ENCODE results near the gene EPB41L2. TPM values are rescaled to one million over a fixed set of nuclear protein-coding genes. Genes with fewer than 3 reads are reported as not detected.

EPB41L2 gene
- total RNA-seq, 4 donors from 2014 or later, result 58.8 to 105 (median 81.3) TPM

GRCh38 chr6:131004936-131005335 is 58.1 kb downstream of the EPB41L2 start:
- intact Hi-C loops (cut with DNase I), result no loop called here
- TF ChIP-seq POLR2A (IDR thresholded peaks at IDR 0.05), result no peak
- TF ChIP-seq, protein P1, sequence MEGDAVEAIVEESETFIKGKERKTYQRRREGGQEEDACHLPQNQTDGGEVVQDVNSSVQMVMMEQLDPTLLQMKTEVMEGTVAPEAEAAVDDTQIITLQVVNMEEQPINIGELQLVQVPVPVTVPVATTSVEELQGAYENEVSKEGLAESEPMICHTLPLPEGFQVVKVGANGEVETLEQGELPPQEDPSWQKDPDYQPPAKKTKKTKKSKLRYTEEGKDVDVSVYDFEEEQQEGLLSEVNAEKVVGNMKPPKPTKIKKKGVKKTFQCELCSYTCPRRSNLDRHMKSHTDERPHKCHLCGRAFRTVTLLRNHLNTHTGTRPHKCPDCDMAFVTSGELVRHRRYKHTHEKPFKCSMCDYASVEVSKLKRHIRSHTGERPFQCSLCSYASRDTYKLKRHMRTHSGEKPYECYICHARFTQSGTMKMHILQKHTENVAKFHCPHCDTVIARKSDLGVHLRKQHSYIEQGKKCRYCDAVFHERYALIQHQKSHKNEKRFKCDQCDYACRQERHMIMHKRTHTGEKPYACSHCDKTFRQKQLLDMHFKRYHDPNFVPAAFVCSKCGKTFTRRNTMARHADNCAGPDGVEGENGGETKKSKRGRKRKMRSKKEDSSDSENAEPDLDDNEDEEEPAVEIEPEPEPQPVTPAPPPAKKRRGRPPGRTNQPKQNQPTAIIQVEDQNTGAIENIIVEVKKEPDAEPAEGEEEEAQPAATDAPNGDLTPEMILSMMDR (IDR thresholded peaks at IDR 0.05), result no peak
- Histone ChIP-seq H3K36me3 (no peaks in the 10 kb centered on the region), H3K4me3 (replicated peaks in 1 of 3) (no peak overlapping the region), H3K9me3 (no peaks in the 10 kb centered on the region), H3K4me1 (peaks cover 4 to 20% of the 10 kb centered on the region in 2 donors), H3K27ac (no peak overlapping the region), H3K27me3 (no peaks in the 10 kb centered on the region)
- DNase-seq, result no peak
- 73 to 82% methylated on average over 2 of the region's 2 CpGs for WGBS, 2 donors

GRCh38 chr6:131004387-131004755 is 58.7 kb downstream of the EPB41L2 start:
- Histone ChIP-seq H3K9me3 (no peaks in the 10 kb centered on the region), H3K4me1 (peaks cover 4 to 20% of the 10 kb centered on the region in 2 donors), H3K27ac (no peak overlapping the region), H3K36me3 (no peaks in the 10 kb centered on the region), H3K27me3 (no peaks in the 10 kb centered on the region), H3K4me3 (replicated peaks in 1 of 3) (no peak overlapping the region)
- no peak for DNase-seq
- TF ChIP-seq, protein P1 (IDR thresholded peaks at IDR 0.05), result no peak
- no peak for TF ChIP-seq POLR2A (IDR thresholded peaks at IDR 0.05)
- WGBS, 2 donors, result 84 to 100% methylated on average over 1 of the region's 1 CpG
- intact Hi-C loops (cut with DNase I), result no loop called here

GRCh38 chr6:131003488-131004386 is 59.3 kb downstream of the EPB41L2 start:
- Histone ChIP-seq H3K9me3 (no peaks in the 10 kb centered on the region), H3K27me3 (no peaks in the 10 kb centered on the region), H3K27ac (no peak overlapping the region), H3K4me3 (replicated peaks in 1 of 3) (no peak overlapping the region), H3K4me1 (peaks cover 4 to 20% of the 10 kb centered on the region in 2 donors), H3K36me3 (no peaks in the 10 kb centered on the region)
- intact Hi-C loops (cut with DNase I), result no loop called here
- TF ChIP-seq, protein P1 (IDR thresholded peaks at IDR 0.05), result no peak
- TF ChIP-seq POLR2A (IDR thresholded peaks at IDR 0.05), result no peak
- DNase-seq, result no peak
- WGBS, 2 donors, result 69 to 84% methylated on average over 5 of the region's 5 CpGs

DNA sequence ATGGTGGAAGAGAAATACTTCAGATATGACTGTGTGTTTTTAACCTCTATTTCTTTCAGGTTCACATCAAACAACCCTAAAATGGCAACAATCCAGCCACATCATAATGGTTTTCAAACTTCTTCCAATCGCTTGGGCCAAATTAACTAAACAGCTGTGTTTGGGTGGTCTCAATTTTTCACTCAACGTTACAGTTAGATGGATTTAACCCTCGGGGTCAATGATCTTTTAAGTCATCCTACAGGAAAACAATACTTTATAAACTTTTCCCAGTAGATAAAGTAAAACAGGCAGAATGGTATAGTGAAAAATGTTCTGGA is 60.4 kb downstream of the EPB41L2 start:
- no peak for DNase-seq
- H3K27ac ChIP-seq, result no peak overlapping the region
- TF ChIP-seq, protein P1 (IDR thresholded peaks at IDR 0.05), result no peak
- TF ChIP-seq POLR2A (IDR thresholded peaks at IDR 0.05), result no peak
- no peaks in the 10 kb centered on the region for H3K9me3 ChIP-seq
- intact Hi-C loops (cut with DNase I), result no loop called here
- H3K36me3 ChIP-seq, result no peaks in the 10 kb centered on the region
- WGBS, 2 donors, result 55 to 63% methylated on average over 3 of the region's 3 CpGs
- no peaks in the 10 kb centered on the region for H3K27me3 ChIP-seq
- H3K4me1 ChIP-seq, result peaks cover 4 to 20% of the 10 kb centered on the region in 2 donors
- no peak overlapping the region for H3K4me3 ChIP-seq (replicated peaks in 1 of 3)

DNA sequence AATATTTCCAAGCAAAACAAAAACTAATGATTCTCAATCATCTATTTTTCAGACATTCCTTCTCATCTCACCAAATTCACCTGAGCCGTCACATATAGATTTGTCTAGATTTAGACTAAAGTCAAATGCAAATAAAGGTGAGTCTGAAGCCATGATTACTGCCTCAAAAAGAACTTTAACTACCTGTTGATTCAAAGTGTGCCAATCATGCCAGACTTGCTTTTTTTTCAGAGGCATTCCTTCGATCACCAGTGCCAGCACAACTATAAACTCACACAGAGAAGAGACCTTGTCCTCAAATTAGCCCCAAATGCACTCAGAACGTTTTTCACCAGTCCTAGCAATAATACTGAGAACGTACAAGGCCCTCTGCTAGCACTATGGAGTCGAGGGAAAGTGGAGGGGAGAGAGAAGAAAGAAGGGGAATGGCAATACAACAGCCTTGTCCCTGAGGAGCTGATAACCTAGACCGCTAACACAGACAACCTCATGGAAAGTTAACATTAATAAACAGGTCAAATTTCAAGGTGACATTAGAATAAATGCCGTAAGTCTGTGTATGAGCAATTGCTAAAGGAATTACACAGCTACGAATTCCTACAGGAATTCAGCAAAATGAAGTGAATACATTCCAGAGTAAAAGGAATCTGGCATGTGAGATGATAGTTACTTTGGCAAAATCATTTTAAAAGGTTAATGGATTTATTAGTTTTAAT is 60.9 kb downstream of the EPB41L2 start:
- Histone ChIP-seq H3K4me1 (peaks cover 4 to 20% of the 10 kb centered on the region in 2 donors), H3K27ac (no peak overlapping the region)

More for the DNA sequence above, 60.9 kb downstream of the EPB41L2 start:
- no peaks in the 10 kb centered on the region for H3K9me3 ChIP-seq
- no peak for DNase-seq
- no peaks in the 10 kb centered on the region for H3K27me3 ChIP-seq
- 58 to 61% methylated on average over 8 of the region's 8 CpGs for WGBS, 2 donors
- TF ChIP-seq, protein P1 (IDR thresholded peaks at IDR 0.05), result no peak
- TF ChIP-seq POLR2A (IDR thresholded peaks at IDR 0.05), result no peak
- no peaks in the 10 kb centered on the region for H3K36me3 ChIP-seq
- intact Hi-C loops (cut with DNase I), result no loop called here
- H3K4me3 ChIP-seq (replicated peaks in 1 of 3), result no peak overlapping the region
